HUES6 (cell line): ENCODE results near the gene ADGRD2.

Source experiments
- H3K27ac ChIP-seq: 2 replicates; pipeline ENCODE4 v1.7.0; 2013; ENCODE audit warnings: low read depth, mild to moderate bottlenecking, low read length, inconsistent platforms
- H3K27me3 ChIP-seq: 2 replicates; pipeline ENCODE4 v1.6.1; 2013; ENCODE audit warnings: low read length; ENCODE audit not compliant: control insufficient read depth, insufficient read depth
- H3K36me3 ChIP-seq: 2 replicates; pipeline ENCODE4 v1.6.1; 2013; ENCODE audit warnings: low read length; ENCODE audit not compliant: control insufficient read depth, insufficient read depth
- H3K4me1 ChIP-seq: 2 replicates; pipeline ENCODE4 v1.6.1; 2013; ENCODE audit warnings: low read length; ENCODE audit not compliant: control insufficient read depth, insufficient read depth
- H3K4me3 ChIP-seq: 2 replicates; pipeline ENCODE4 v1.5.1; 2013; ENCODE audit warnings: low read depth, low read length
- H3K9ac ChIP-seq: one replicate; pipeline ENCODE4 v1.6.1; 2013; ENCODE audit warnings: mild to moderate bottlenecking, low read length
- H3K9me3 ChIP-seq: 2 replicates; pipeline ENCODE4 v1.6.1; 2013; ENCODE audit warnings: low read depth, low read length; ENCODE audit not compliant: control insufficient read depth, insufficient read depth

The ADGRD2 gene

GRCh38 chr9:124505006-124505900 is 55.0 kb downstream of the ADGRD2 start:
- H3K4me1 ChIP-seq, result peaks cover 13% of the 10 kb centered on the region; the same call in 1 of the 2 replicates
- no peak overlapping the region for H3K9ac ChIP-seq
- H3K27ac ChIP-seq, result no peak overlapping the region
- peak overlapping the region; percentile 52 for H3K4me3 ChIP-seq
- peaks cover 67% of the 10 kb centered on the region for H3K27me3 ChIP-seq
- H3K36me3 ChIP-seq, result no peaks in the 10 kb centered on the region
- H3K9me3 ChIP-seq, result no peaks in the 10 kb centered on the region

GRCh38 chr9:124505901-124506346 is 55.7 kb downstream of the ADGRD2 start:
- no peak overlapping the region for H3K27ac ChIP-seq
- no peak overlapping the region for H3K4me3 ChIP-seq
- no peak overlapping the region for H3K9ac ChIP-seq
- no peaks in the 10 kb centered on the region for H3K9me3 ChIP-seq
- peaks cover 13% of the 10 kb centered on the region; the same call in 1 of the 2 replicates for H3K4me1 ChIP-seq
- H3K27me3 ChIP-seq, result peaks cover 61% of the 10 kb centered on the region
- H3K36me3 ChIP-seq, result no peaks in the 10 kb centered on the region

- peaks cover 8% of the 10 kb centered on the region; the same call in 1 of the 2 replicates for H3K4me1 ChIP-seq
- H3K27ac ChIP-seq, result no peak overlapping the region
- H3K9me3 ChIP-seq, result no peaks in the 10 kb centered on the region
- no peak overlapping the region for H3K4me3 ChIP-seq
- no peaks in the 10 kb centered on the region for H3K36me3 ChIP-seq
- H3K27me3 ChIP-seq, result peaks cover 56% of the 10 kb centered on the region
- no peak overlapping the region for H3K9ac ChIP-seq
These were observed 56.2 kb downstream of the ADGRD2 start for GRCh38 chr9:124506433-124506832.

GRCh38 chr9:124506931-124507879 is 57.0 kb downstream of the ADGRD2 start, which contains the start of gene NR5A1:
Gene NR5A1, minus strand, starts transcription at chr9:124507399. Its CDS starts 4,004 bp downstream, at chr9:124503395.
- no peak within 1 kb of the TSS for H3K4me3 ChIP-seq
- H3K9ac ChIP-seq, result no peak within 1 kb of the TSS
- peaks cover 14% of the 10 kb centered on the region for H3K4me1 ChIP-seq
- peaks cover 48% of the 10 kb centered on the region for H3K27me3 ChIP-seq
- no peaks in the 10 kb centered on the region for H3K9me3 ChIP-seq
- H3K36me3 ChIP-seq, result no peaks in the 10 kb centered on the region
- no peak within 1 kb of the TSS for H3K27ac ChIP-seq

GRCh38 chr9:124507880-124508423 is 57.7 kb downstream of the ADGRD2 start:
- Histone ChIP-seq H3K27ac (no peak overlapping the region), H3K4me3 (no peak overlapping the region), H3K4me1 (peaks cover 14% of the 10 kb centered on the region), H3K9ac (no peak overlapping the region), H3K27me3 (peaks cover 41% of the 10 kb centered on the region), H3K36me3 (no peaks in the 10 kb centered on the region), H3K9me3 (no peaks in the 10 kb centered on the region)

- no peak overlapping the region for H3K4me3 ChIP-seq
- H3K27ac ChIP-seq, result no peak overlapping the region
- peaks cover 11% of the 10 kb centered on the region for H3K4me1 ChIP-seq
- H3K9me3 ChIP-seq, result no peaks in the 10 kb centered on the region
- H3K27me3 ChIP-seq, result peaks cover 14% of the 10 kb centered on the region
- no peaks in the 10 kb centered on the region for H3K36me3 ChIP-seq
- H3K9ac ChIP-seq, result no peak overlapping the region
These were observed 60.6 kb downstream of the ADGRD2 start for GRCh38 chr9:124510650-124511425.

GRCh38 chr9:124511426-124511840 is 61.2 kb downstream of the ADGRD2 start:
- Histone ChIP-seq H3K27ac (no peak overlapping the region), H3K9ac (no peak overlapping the region), H3K36me3 (no peaks in the 10 kb centered on the region), H3K27me3 (peaks cover 8% of the 10 kb centered on the region), H3K4me1 (peaks cover 9% of the 10 kb centered on the region), H3K4me3 (no peak overlapping the region), H3K9me3 (no peaks in the 10 kb centered on the region)

GRCh38 chr9:124511891-124512805 is 61.9 kb downstream of the ADGRD2 start:
- no peak overlapping the region for H3K4me3 ChIP-seq
- no peak overlapping the region for H3K9ac ChIP-seq
- H3K36me3 ChIP-seq, result no peaks in the 10 kb centered on the region
- H3K27me3 ChIP-seq, result peaks cover under 1% of the 10 kb centered on the region; the same call in 1 of the 2 replicates
- H3K9me3 ChIP-seq, result no peaks in the 10 kb centered on the region
- peaks cover 9% of the 10 kb centered on the region for H3K4me1 ChIP-seq
- H3K27ac ChIP-seq, result no peak overlapping the region

- Histone ChIP-seq H3K9ac (no peak overlapping the region), H3K4me1 (peaks cover 12% of the 10 kb centered on the region), H3K9me3 (no peaks in the 10 kb centered on the region), H3K4me3 (no peak overlapping the region), H3K27ac (no peak overlapping the region), H3K36me3 (no peaks in the 10 kb centered on the region), H3K27me3 (no peaks in the 10 kb centered on the region)
These were observed 62.6 kb downstream of the ADGRD2 start for GRCh38 chr9:124512806-124513204.
